SJSA1 (cell line): Measurements from ENCODE around the gene SPANXN4. TPM values are rescaled to one million over a fixed set of nuclear protein-coding genes. Genes with fewer than 3 reads are reported as not detected.

ENCODE experiments used
- DNase-seq, 2 experiments: peaks; one replicate each; pipeline ENCODE4 v3.0.0-alpha.2; 2015 to 2020; ENCODE audit warnings: low spot score in 2 of 2, low read depth in 1 of 2
- H3K27ac ChIP-seq: fragments of 250-450 bp; sonication (Bioruptor Pico); 2 replicates; pipeline ENCODE4 v1.5.1; 2020; ENCODE audit warnings: mild to moderate bottlenecking, moderate library complexity
- H3K27me3 ChIP-seq: fragments of 250-450 bp; sonication (Bioruptor Pico); replicated peaks from 2 replicates; pipeline ENCODE4 v1.5.1; 2020; ENCODE audit warnings: mild to moderate bottlenecking, moderate library complexity
- H3K36me3 ChIP-seq: fragments of 250-450 bp; sonication (Bioruptor Pico); 2 replicates; pipeline ENCODE4 v1.5.1; 2020; ENCODE audit warnings: mild to moderate bottlenecking
- H3K4me1 ChIP-seq: fragments of 250-450 bp; sonication (Bioruptor Pico); replicated peaks from 2 replicates; pipeline ENCODE4 v1.6.1; 2021; ENCODE audit warnings: mild to moderate bottlenecking
- H3K4me3 ChIP-seq: fragments of 250-450 bp; sonication (Bioruptor Pico); 2 replicates; pipeline ENCODE4 v1.5.1; 2020; ENCODE audit warnings: mild to moderate bottlenecking
- H3K9me3 ChIP-seq: fragments of 250-450 bp; sonication (Bioruptor Pico); replicated peaks from 2 replicates; pipeline ENCODE4 v1.5.1; 2020; ENCODE audit warnings: mild to moderate bottlenecking
- total RNA-seq: library from RNA; depleted of rRNA; stranded (reverse); fragments of >200 nt; shearing (Covaris generic); gene quantifications from 2 replicates; pipeline ENCODE4 v1.2.3, GENCODE V29; 2014; rRNA removed

The SPANXN4 gene, protein sequence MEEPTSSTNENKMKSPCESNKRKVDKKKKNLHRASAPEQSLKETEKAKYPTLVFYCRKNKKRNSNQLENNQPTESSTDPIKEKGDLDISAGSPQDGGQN
- not detected in 2 replicates for total RNA-seq

DNA sequence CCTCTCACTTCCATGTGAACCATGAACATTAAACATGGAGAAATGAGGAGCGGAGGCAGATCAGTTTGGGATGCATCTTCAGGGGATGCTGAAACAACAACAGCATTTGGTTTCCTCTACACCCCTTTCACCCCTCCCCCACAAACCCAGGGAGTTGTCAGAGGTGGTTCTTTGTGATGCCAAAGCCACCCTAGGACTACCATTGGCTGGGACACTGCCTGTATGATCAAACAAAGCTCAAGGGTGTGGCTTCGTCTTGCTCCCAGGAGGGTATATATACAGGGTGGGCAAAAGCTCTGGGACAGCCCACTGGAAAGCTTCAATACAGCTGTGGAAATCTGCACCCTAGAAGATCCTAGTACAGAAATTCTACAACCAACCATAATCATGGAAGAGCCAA, at the start of gene SPANXN4:
SPANXN4 (plus strand) TSS at position 301 of the 400 bp plus-strand sequence; CDS start at position 388, 87 bp downstream.
- no peak within 1 kb of the TSS for H3K27ac ChIP-seq
- no peaks in the 10 kb centered on the region for H3K36me3 ChIP-seq
- DNase-seq: no peak
- H3K4me1 ChIP-seq: no peaks in the 10 kb centered on the region
- H3K9me3 ChIP-seq: no peaks in the 10 kb centered on the region
- no peaks in the 10 kb centered on the region for H3K27me3 ChIP-seq
- no peak within 1 kb of the TSS for H3K4me3 ChIP-seq

DNA sequence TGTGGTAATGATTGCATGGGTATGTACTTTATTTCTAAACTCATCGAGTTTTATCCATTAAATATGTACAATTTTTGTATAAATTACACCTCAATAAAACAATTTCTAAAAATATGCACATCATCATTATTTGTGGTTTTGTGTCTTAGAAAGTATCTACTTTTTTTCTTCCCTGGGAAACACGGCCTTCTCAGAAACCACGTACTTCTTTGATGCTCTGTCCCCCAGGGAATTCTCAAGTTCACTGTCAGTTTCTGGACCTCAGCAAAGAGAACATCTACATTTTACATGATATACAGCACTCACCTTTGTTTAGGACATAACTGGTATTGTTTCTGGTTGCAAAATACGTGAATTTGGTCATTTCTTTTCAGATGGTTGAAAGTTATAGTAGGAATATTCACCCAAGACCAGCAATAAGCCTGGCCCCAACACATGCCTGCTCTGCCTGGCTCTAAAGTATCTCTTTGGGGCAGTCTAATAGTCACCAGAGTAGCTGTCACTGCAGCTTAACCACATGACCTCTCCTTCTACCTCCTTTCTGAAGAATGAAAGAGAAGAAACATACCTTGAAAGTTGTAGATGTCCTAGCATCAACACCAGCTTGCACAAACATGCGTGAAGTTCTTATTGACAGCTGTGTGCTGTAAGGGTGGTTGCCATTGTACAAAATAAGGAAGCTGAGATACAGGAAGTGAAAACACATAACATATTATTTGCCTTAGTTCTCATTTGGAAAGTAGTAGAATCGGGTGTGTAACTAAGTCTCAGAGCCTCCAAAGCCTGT, 48.4 kb upstream of the SPANXN4 start:
- H3K36me3 ChIP-seq: no peaks in the 10 kb centered on the region
- H3K27ac ChIP-seq: no peak overlapping the region
- no peaks in the 10 kb centered on the region for H3K9me3 ChIP-seq
- no peaks in the 10 kb centered on the region for H3K27me3 ChIP-seq
- no peak for DNase-seq
- H3K4me3 ChIP-seq: no peak overlapping the region
- no peaks in the 10 kb centered on the region for H3K4me1 ChIP-seq

DNA sequence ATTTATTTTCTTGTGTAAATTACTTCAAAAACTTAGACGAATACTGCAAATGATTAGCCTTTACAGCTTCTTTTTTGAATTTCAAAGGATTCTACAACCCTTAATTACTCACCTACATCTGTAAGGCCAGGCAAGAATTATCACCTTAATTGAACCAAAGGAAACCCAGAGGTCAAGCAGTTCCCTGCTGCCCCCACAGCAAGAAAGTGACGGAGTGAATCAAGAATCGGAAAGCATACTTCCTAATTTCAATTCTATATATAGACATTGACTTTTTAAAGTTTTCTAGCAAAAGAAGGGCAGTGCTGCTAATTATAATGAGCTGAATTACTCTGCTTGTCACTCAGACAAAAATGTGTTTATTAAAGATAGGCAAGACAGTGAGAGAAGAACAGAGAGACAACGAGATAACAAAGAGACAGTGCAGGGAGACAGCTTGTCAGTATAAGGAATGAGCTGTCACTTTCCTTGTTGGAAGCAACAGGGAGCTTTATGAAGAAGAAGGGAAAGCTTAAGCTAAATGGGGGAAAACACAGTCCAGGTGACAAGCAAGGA, 47.5 kb upstream of the SPANXN4 start:
- no peak overlapping the region for H3K4me3 ChIP-seq
- H3K27me3 ChIP-seq: no peaks in the 10 kb centered on the region
- no peaks in the 10 kb centered on the region for H3K9me3 ChIP-seq
- no peak overlapping the region for H3K27ac ChIP-seq
- DNase-seq: no peak
- H3K36me3 ChIP-seq: no peaks in the 10 kb centered on the region
- H3K4me1 ChIP-seq: no peaks in the 10 kb centered on the region

DNA sequence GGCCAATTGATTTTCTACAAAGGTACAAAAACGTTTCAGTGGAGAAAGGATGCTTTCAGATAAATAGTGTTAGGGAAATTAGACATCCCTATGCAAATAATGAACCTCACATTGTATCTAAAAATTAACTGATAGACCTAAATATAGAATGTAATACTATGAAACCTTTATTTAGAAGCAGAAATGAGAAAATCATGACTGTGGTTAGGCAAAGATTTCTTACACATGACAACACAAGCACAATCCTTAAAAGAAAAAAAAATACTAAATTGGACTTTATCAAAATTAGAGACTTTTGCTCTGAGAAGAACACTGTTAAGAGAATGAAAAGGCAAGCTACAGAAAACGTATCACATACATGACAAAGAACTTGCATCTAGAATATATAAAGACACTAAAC, 43.0 kb upstream of the SPANXN4 start:
- DNase-seq: no peak
- H3K27me3 ChIP-seq: no peaks in the 10 kb centered on the region
- H3K27ac ChIP-seq: no peak overlapping the region
- H3K36me3 ChIP-seq: no peaks in the 10 kb centered on the region
- no peaks in the 10 kb centered on the region for H3K4me1 ChIP-seq
- no peaks in the 10 kb centered on the region for H3K9me3 ChIP-seq
- no peak overlapping the region for H3K4me3 ChIP-seq

DNA sequence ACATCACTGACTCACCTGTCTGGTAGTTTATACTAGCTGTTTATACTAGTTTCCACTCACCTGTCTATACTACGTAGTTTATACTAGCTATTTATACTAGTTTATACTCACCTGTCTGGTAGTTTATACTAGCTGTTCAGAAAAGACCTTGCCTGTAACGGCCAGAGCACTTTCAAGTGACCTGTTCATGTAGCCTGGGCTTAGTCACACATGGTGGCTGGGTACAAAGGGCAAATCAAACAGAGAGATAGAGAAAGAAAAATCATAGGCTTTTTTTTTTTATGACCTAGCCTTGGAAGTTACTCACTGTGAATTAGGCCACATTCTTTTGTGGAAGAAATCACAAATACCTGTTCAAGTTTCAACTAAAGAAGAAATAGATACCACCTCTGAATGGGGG, 30.7 kb upstream of the SPANXN4 start:
- Histone ChIP-seq H3K27me3 (no peaks in the 10 kb centered on the region), H3K9me3 (no peaks in the 10 kb centered on the region)

DNA sequence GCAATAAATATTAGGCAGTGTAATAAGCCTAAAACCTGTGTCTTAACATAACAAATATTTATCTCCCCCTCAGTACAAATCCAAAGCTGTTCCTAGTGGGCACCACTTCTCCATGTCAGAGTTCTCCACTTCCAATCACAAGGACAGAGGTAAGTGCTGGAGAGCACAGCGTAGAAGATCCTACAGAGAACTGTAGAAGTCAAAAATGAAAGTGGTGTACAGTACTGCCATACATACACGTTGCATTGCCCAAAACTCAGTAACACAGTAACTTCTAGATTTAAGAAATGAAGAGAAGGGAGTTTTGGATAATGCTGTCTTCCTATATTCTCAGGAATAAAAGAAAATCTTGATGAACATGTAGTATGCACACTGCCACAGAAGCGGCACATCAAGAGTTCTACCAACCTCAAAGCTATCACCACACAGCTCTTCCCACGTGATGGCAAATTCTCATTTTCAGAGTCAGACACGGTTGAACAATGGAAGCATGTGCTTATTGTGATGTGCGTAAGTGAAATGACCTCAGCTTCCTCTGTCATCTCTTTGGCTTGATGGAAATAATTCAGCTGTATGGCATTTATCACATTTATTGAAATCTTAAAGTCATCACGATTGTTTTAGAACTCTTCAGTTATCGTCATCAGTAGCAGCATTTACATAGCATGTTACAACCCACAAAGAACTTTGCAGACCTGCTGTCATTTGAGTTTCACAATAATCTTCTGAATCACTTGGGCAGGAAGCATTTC, 27.1 kb upstream of the SPANXN4 start:
- no peak overlapping the region for H3K27ac ChIP-seq
- no peaks in the 10 kb centered on the region for H3K4me1 ChIP-seq
- H3K4me3 ChIP-seq: no peak overlapping the region
- H3K9me3 ChIP-seq: no peaks in the 10 kb centered on the region
- H3K36me3 ChIP-seq: no peaks in the 10 kb centered on the region
- H3K27me3 ChIP-seq: no peaks in the 10 kb centered on the region
- DNase-seq: no peak

More for the DNA sequence above, 30.7 kb upstream of the SPANXN4 start:
- H3K36me3 ChIP-seq: no peaks in the 10 kb centered on the region
- no peak for DNase-seq
- no peaks in the 10 kb centered on the region for H3K4me1 ChIP-seq
- H3K27ac ChIP-seq: no peak overlapping the region
- H3K4me3 ChIP-seq: no peak overlapping the region

DNA sequence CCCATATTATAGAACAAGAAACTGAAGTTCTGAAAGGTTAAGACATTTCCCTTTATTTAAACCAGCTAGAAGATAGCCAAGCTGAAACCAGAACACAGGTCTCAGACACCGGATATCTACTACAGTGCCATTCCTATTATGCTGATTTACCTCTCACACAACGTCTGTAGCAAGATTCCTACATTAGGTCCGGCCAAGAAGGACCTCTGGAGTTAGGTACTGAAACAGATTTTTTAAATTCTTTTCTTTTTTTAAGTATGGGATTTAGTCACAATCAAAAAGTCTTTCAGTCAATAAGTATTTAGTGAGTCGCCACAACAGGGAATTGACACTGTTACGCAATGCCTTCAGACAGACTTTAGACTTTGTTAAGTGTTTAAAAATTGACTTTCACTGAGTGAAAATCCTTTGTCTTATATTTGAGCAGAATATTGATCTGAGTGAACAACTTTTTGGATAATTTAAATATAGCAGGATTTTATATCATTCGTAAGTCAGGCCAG, 26.5 kb upstream of the SPANXN4 start:
- DNase-seq: no peak
- Histone ChIP-seq H3K36me3 (no peaks in the 10 kb centered on the region), H3K27me3 (no peaks in the 10 kb centered on the region), H3K4me1 (no peaks in the 10 kb centered on the region), H3K4me3 (no peak overlapping the region), H3K9me3 (no peaks in the 10 kb centered on the region), H3K27ac (no peak overlapping the region)

DNA sequence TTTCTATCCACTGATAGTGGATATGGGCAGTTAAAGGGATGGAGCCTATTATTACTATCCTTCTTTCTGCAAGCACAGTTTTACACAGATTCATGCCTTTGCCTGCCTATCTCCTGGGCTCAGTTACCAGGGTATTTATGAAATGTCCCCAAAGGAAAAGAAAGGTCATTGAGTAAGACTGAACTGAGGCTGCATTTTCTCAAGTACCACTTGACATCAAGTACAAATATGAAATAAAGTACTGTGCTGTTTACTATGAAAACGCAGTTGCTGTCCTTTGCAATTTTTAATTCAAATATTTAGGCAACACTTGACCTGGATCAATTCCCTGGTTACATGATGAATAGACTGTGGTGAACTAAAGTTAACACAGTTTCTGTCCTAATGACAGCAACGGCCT, 23.5 kb upstream of the SPANXN4 start:
- H3K27me3 ChIP-seq: no peaks in the 10 kb centered on the region
- H3K27ac ChIP-seq: no peak overlapping the region
- H3K4me3 ChIP-seq: no peak overlapping the region
- H3K36me3 ChIP-seq: no peaks in the 10 kb centered on the region
- H3K9me3 ChIP-seq: no peaks in the 10 kb centered on the region
- no peaks in the 10 kb centered on the region for H3K4me1 ChIP-seq
- DNase-seq: no peak

DNA sequence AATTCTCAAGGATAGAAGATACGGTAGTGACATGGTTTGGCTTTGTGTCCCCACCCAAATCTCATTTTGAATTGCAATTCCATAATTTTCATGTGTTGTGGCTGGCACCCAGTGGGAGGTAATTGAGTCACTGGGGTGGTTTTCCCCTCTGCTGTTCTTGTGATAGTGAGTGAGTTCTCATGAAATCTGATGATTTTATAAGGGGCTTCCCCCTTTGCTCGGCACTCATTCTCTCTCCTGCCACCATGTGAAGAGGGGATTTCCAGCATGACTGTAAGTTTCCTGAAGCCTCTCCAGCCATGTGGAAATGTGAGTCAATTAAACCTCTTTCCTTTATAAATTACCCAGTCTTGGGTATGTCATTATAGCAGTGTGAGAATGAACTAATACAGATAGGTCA, 8.5 kb upstream of the SPANXN4 start:
- no peak for DNase-seq
- no peak overlapping the region for H3K4me3 ChIP-seq
- H3K9me3 ChIP-seq: no peaks in the 10 kb centered on the region
- no peaks in the 10 kb centered on the region for H3K27me3 ChIP-seq
- H3K36me3 ChIP-seq: no peaks in the 10 kb centered on the region
- H3K27ac ChIP-seq: no peak overlapping the region
- H3K4me1 ChIP-seq: no peaks in the 10 kb centered on the region

DNA sequence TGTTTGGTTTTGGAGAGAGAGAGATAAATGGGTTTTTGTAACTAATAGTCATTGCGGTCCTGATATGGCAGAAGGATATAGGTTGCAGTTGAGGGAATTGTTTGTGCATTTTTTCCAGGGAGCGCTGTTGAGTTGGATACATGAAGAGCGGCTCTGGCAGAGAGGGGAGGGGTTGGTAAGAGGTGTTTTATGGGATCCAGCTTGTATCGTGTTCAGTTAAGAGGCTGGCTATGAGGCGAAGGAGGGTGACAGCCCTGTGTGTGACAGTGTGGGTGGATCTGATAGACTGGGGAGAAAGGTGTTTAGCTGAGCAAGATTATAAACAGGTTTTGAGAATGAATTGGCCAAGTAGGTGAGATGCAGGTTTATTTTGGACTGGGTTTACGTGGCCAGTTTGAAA, 1.5 kb downstream of the SPANXN4 start:
- no peaks in the 10 kb centered on the region for H3K9me3 ChIP-seq
- H3K27me3 ChIP-seq: no peaks in the 10 kb centered on the region
- H3K4me1 ChIP-seq: no peaks in the 10 kb centered on the region
- no peak for DNase-seq
- no peak overlapping the region for H3K27ac ChIP-seq
- H3K4me3 ChIP-seq: no peak overlapping the region
- H3K36me3 ChIP-seq: no peaks in the 10 kb centered on the region

DNA sequence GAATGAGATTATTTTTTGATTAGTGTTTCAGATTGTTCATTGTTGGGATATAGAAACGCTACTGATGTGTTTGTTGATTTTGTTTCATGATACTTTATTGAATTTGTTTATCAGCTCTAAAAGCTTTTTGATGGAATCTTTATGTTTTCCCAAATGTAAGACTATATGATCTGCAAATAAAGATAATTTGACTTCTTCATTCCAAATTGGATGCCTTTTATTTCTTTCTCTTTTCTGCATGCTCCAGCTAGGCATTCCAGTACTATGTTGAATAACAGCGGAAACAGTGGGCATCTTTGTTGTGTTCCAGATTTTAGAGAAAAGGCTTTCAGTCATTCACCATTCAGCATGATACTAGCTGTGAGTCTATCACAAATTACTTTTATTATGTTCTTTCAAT, 21.8 kb downstream of the SPANXN4 start:
- no peak overlapping the region for H3K27ac ChIP-seq
- H3K9me3 ChIP-seq: no peaks in the 10 kb centered on the region

DNA sequence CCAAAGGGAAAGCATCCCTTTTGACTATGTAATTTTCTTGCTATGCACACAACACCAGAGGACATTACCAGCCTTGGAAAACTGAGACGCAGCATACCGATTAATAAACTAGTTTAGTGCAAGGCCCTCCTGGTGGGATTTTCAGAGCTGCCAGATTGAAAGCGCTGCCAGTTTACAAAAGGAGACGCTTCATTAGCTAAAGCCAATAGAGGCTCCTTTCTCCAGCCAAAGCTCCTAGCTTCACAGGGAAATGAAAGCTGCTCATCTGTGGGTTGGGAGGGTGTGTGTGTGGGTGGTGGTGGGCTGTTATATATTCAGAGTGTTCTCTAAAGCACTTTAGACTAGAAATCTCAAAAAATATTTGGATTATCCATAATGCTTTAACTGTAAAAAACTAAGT, 32.4 kb downstream of the SPANXN4 start:
- Histone ChIP-seq H3K9me3 (no peaks in the 10 kb centered on the region), H3K27me3 (no peaks in the 10 kb centered on the region), H3K36me3 (no peaks in the 10 kb centered on the region), H3K4me1 (no peaks in the 10 kb centered on the region), H3K27ac (no peak overlapping the region), H3K4me3 (no peak overlapping the region)
- no peak for DNase-seq

More for the DNA sequence above, 21.8 kb downstream of the SPANXN4 start:
- Histone ChIP-seq H3K4me1 (no peaks in the 10 kb centered on the region), H3K4me3 (no peak overlapping the region), H3K36me3 (no peaks in the 10 kb centered on the region), H3K27me3 (no peaks in the 10 kb centered on the region)
- no peak for DNase-seq

DNA sequence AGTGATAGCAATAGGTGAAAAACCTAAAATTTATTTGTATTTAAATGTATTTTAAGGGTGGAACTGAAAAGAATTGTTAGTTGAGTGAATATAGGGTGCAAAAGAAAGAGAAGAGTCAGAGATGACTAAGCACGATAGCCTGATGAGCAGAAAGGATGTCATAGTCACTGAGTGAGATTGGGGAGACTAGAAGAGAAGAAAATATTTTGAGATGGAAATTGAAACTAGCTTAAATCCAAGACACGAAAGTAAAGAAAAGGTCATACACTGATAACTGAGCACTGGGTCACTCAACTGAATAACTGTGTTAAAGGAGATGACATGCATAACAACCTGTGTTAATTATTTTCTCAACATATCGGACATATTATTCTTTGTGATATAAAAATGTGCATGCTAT, 55.5 kb downstream of the SPANXN4 start:
- no peaks in the 10 kb centered on the region for H3K9me3 ChIP-seq
- H3K27me3 ChIP-seq: no peaks in the 10 kb centered on the region
- no peak for DNase-seq
- no peaks in the 10 kb centered on the region for H3K4me1 ChIP-seq
- no peak overlapping the region for H3K27ac ChIP-seq
- no peak overlapping the region for H3K4me3 ChIP-seq
- H3K36me3 ChIP-seq: no peaks in the 10 kb centered on the region

DNA sequence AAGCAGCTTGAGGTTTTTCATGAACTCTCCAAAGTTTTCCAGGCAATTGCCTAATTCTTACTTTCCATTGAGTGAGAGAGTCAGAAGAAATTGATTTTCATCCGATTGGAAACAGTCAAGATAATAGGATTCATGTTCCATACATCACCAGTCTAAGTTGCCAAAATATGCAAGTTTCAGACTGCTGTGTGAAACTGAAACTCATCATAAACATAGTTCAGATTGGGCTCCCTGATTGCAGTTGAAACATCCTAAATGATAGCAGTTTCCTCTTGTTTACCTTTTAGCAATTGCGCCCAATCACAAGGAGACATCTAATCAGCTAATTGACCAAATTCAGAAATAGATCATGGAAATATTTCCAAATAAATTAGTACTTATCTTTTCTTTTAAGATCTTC, 56.8 kb downstream of the SPANXN4 start:
- no peaks in the 10 kb centered on the region for H3K36me3 ChIP-seq

More for the DNA sequence above, 56.8 kb downstream of the SPANXN4 start:
- DNase-seq: no peak
- H3K4me1 ChIP-seq: no peaks in the 10 kb centered on the region
- no peaks in the 10 kb centered on the region for H3K9me3 ChIP-seq
- H3K27me3 ChIP-seq: no peaks in the 10 kb centered on the region
- H3K27ac ChIP-seq: no peak overlapping the region
- H3K4me3 ChIP-seq: no peak overlapping the region
